GM12873 (cell line): ENCODE data around the gene PAPPA.

Experiments used
- TF ChIP-seq, protein P1 (sequence below): IDR thresholded peaks from 2 replicates; pipeline ENCODE4 v1.5.1; 2012; ENCODE audit warnings: low read depth, mild to moderate bottlenecking, moderate library complexity, low read length, control low read depth; ENCODE audit not compliant: insufficient read depth; ENCODE audit errors: missing control alignments

Gene PAPPA

DNA sequence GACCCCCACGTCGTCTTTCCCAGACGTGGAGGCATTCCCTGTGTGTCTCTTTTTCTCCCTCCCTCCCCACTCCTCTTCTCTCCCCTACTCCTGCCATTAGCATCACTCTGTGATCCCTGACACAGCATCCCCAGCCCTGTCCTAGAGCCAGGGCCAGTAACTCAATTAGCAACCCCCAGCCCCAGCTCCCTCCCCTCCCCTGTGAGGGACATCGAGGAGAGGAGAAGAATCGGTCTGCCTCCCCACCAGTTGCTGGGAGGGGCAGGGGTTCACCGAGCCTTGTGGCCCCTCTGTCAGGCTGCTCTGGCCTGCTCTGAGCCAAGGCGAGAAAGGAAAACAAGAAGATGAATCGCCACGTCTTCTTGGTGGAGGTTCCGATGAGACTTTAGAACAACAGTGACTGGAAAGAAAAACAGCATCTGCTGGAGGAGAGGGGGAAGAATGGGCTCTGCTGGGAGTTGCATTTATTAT lies 123.1 kb downstream of the PAPPA start:
- TF ChIP-seq, protein P1, sequence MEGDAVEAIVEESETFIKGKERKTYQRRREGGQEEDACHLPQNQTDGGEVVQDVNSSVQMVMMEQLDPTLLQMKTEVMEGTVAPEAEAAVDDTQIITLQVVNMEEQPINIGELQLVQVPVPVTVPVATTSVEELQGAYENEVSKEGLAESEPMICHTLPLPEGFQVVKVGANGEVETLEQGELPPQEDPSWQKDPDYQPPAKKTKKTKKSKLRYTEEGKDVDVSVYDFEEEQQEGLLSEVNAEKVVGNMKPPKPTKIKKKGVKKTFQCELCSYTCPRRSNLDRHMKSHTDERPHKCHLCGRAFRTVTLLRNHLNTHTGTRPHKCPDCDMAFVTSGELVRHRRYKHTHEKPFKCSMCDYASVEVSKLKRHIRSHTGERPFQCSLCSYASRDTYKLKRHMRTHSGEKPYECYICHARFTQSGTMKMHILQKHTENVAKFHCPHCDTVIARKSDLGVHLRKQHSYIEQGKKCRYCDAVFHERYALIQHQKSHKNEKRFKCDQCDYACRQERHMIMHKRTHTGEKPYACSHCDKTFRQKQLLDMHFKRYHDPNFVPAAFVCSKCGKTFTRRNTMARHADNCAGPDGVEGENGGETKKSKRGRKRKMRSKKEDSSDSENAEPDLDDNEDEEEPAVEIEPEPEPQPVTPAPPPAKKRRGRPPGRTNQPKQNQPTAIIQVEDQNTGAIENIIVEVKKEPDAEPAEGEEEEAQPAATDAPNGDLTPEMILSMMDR, result no peak

DNA sequence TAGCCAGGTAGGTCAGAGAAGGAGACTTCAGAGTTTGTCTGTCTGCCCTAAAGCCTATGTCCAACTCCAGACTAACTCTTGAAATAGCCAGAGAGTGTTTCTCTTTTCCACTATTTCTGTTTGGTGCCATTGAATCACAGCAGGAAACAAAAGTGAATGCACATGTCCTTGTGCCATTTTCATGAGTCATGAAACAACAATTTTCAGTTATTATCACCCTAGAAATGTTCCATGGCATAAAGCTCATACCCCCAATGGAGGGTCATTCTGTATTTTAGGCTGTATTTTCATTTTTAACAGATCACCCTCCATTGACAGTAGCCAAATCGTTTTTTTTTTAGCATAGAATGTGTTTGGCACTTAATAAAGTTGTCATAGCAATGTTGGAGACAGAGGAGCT lies 124.7 kb downstream of the PAPPA start:
- TF ChIP-seq, protein P1, result no peak

DNA sequence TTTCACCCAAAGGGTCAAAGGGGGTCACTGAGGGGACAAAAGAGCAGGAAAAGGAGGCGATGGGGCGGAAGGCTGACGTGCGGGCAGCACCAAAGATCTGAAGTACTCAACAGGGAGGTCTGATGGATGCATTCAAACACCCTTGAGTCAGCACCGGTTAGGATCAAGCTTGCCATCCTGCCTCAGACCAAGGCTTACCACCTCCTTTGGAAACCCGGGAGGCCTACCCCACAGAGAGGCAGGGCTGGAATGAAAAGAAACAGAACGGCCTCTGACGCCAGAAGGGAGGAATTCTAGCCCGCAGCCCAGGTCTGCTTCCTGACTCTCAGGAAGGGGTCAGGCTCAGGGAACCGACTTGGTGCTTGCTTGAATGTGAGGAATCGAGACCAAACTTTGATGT lies 125.6 kb downstream of the PAPPA start:
- TF ChIP-seq, protein P1, result no peak

DNA sequence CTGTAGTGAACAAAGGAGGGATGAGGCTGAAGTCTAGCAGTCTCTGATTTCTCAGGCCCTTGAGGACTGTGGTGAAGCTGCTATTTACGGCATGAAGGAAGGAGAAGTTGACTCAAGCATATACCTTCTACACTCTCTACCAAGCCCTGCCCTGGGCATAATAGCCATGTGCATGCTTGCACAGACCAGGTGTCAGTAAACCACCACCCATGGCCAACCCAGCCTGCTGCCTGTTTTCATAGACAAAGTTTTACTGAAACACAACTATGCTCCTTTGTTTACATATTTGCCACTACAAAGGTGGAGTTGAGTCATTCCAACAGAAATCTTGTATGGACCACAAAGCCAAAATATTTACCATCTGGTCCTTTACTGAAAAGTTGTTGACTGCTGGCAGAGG lies 126.9 kb downstream of the PAPPA start:
- TF ChIP-seq, protein P1, result no peak

DNA sequence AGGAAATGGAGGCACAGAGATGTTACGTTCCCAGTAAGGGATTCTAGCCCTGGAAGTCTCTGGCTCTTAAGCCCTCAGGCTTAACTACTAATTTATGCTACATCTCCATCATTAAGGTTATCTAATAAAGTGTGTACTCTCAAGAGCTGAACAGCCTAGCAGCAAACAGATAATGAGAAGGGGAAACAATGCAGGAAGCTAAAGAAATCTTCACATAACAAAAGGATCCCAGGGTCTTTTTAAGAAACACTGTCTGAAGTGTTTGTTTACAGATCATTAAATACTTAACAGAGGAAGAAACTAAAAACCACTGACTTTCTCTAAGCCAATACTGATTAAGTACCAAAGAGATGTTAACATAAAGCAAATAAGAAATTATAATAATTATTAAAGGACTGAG lies 129.0 kb downstream of the PAPPA start:
- TF ChIP-seq, protein P1, result no peak

DNA sequence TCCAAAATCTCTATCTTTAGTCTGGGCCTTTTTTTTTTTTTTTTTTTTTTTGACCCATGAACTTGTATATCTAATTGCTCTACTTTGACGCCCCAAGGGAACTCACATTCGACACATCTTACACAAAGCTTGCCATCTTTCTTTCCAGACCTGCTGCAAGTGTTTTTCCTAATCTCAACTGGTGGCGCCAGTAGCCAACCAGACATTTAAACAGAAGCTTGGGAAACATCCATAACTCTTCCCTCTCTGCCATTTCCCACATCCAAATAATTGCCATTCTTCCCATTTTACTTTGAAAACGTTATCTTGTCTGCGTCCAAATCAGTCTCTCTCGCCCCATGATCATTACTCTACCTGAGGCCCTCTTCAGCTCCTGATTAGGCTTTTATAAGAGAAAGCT lies 130.9 kb downstream of the PAPPA start:
- TF ChIP-seq, protein P1, result no peak

DNA sequence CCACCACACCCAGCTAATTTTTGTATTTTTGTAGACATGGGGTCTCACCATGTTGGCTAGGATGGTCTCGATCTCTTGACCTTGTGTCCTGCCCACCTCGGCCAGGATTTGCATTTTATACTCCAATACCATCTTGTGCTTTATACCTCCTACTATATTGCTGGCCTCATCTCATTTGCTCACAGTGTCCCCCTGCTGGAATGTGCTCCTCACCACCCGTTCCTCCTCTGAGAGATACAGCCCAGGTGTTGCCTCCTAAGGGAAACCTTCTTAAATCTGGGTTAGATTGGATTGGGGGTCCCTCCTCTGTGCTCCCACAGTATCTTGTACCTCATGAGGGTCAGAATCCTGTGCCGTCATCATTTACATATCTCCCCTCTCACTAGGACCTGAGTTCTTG lies 131.7 kb downstream of the PAPPA start:
- TF ChIP-seq, protein P1, result no peak
